Natural killer cell treated with Interleukin-12 subunit alpha and Interleukin-12 subunit beta and Interleukin-15 and Interleukin-18, amount 100 ng/mL, for 72 hours (primary cell): ENCODE results near the gene PIN1. TPM values are rescaled to one million over a fixed set of nuclear protein-coding genes. Genes with fewer than 3 reads are reported as not detected.
A peak's percentile ranks its signal among the peaks of the same experiment; 100 is the strongest.

Experiments
- ATAC-seq, 2 donors: fragments of 150-1000 bp; cut with Tn5 transposase in 1 of 2; sonication (Bioruptor Pico), chemical (Tn5 transposase) in 1 of 2; 2 replicates each; pipeline ENCODE4 v1.10.0; 2021
- DNase-seq: peaks from one replicate; pipeline ENCODE4 v3.0.0; 2022; ENCODE audit warnings: low spot score
- H3K27ac Mint-ChIP-seq, 2 donors: 1 replicate in 1 of 2; 2 replicates in 1 of 2; pipeline ENCODE4 v1.8.0; 2022; ENCODE audit warnings: mixed read lengths in 2 of 2, mild to moderate bottlenecking in 1 of 2, moderate library complexity in 1 of 2
- H3K27me3 Mint-ChIP-seq, 2 donors: 1 replicate in 1 of 2; 2 replicates in 1 of 2; pipeline ENCODE4 v1.8.0; 2022; ENCODE audit warnings: mixed read lengths in 2 of 2
- H3K36me3 Mint-ChIP-seq: one replicate; pipeline ENCODE4 v1.8.0; 2022; ENCODE audit warnings: mixed read lengths
- H3K4me1 Mint-ChIP-seq, 2 donors: 1 replicate in 1 of 2; 2 replicates in 1 of 2; pipeline ENCODE4 v1.8.0; 2022; ENCODE audit warnings: low read depth in 2 of 2, mixed read lengths in 2 of 2, mild to moderate bottlenecking in 1 of 2
- H3K4me3 Mint-ChIP-seq: one replicate; pipeline ENCODE4 v1.8.0; 2022; ENCODE audit warnings: mixed read lengths
- H3K9me3 Mint-ChIP-seq: 2 replicates; pipeline ENCODE4 v1.8.0; 2022; ENCODE audit warnings: mixed read lengths
- total RNA-seq, 2 donors: library from RNA; stranded (reverse); gene quantifications; one replicate each; pipeline ENCODE4 v1.2.3, GENCODE V29; 2022

Gene PIN1
- total RNA-seq, 2 donors from 2014 or later = 95.1 to 96.4 TPM

DNA sequence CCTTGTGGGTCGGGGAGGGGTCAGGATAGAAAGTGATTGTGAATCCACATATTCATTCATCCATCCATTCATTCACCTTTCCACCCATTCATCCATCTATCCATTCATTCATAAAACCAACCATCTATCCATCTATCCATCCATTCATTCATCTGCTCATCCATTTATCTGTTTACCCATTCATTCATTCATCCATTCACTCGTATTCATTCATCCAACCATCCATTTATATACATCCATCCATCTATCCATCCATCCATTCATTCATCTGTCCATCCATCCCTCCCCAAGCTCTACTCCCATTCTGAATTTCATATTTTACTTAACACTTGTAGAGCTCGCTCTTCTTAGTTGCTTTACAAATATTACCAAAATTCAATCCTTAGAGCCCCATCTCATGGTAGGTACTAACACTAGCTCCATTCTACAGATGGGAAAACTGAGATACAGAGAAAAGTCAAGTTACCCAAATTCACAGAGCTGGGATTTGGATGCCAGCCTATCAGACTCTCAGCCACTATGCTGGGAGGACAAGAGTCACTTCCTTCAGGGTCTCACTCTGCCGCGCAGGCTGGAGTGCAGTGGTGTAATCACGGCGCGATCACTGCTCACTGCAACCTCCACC is 37.6 kb downstream of the PIN1 start:
- Mint-ChIP-seq H3K27ac (no peak overlapping the region), H3K4me1 (no peaks in the 10 kb centered on the region), H3K27me3 (no peaks in the 10 kb centered on the region), H3K4me3 (no peak overlapping the region), H3K9me3 (no peaks in the 10 kb centered on the region), H3K36me3 (no peaks in the 10 kb centered on the region)
- DNase-seq (no peak), ATAC-seq (no peak)

DNA sequence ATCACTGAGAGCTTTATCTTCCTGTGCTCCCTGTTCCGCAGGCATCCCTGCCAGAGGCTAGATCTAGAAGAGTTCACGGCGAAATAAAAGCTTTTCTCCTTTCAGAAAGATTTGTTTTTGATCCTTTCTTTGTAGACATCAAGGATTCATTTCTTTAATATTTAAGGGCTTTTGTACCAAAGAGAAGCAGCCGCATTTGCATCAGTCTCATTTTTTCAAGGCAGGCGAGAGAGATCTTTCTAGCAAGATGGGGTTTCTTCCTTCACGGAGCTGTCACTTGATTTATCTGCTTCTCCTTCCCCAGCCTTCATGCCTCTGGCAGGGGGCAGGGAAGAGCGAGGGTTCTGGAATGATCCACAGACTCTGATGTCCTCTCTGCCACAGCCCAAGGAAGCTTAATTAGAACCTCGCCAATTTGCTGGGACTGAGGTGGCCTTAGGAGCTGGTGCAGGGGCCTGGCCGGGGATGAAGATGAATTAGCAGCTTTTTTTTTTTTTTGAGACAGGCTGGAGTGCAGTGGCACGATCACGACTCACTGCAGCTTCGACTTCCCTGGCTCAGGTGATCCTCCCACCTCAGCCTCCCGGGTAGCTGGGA is 40.0 kb downstream of the PIN1 start:
- peaks cover 0 to 2% of the 10 kb centered on the region in 2 donors for H3K4me1 Mint-ChIP-seq
- ATAC-seq (no peak), DNase-seq (no peak)
- no peaks in the 10 kb centered on the region for H3K27me3 Mint-ChIP-seq
- H3K4me3 Mint-ChIP-seq = no peak overlapping the region
- no peak overlapping the region for H3K27ac Mint-ChIP-seq
- H3K9me3 Mint-ChIP-seq = no peaks in the 10 kb centered on the region
- no peaks in the 10 kb centered on the region for H3K36me3 Mint-ChIP-seq

DNA sequence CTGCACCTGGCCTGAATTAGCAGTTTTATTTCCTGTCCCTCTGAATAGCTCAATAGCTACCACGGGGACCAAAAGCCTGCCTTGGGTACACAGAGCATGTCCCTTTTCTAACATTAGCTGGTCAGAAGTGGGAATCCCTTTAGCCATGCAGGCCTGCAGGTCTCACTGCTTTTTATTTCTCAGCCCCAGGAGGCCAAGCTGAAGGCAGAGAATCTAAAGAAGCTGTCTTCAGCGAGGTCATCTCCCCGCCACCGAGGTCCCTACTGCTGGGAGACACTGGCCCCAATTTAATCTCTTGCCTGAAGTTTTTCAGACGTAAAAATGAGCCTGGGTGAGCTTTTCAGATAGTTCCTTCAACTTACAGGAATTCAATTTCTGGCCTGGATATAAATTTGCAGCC is 40.7 kb downstream of the PIN1 start:
- H3K4me1 Mint-ChIP-seq = peaks cover 0 to 2% of the 10 kb centered on the region in 2 donors
- ATAC-seq = no peak
- no peaks in the 10 kb centered on the region for H3K27me3 Mint-ChIP-seq
- no peak for DNase-seq
- H3K4me3 Mint-ChIP-seq = no peak overlapping the region
- H3K36me3 Mint-ChIP-seq = no peaks in the 10 kb centered on the region
- no peaks in the 10 kb centered on the region for H3K9me3 Mint-ChIP-seq
- H3K27ac Mint-ChIP-seq = no peak overlapping the region

DNA sequence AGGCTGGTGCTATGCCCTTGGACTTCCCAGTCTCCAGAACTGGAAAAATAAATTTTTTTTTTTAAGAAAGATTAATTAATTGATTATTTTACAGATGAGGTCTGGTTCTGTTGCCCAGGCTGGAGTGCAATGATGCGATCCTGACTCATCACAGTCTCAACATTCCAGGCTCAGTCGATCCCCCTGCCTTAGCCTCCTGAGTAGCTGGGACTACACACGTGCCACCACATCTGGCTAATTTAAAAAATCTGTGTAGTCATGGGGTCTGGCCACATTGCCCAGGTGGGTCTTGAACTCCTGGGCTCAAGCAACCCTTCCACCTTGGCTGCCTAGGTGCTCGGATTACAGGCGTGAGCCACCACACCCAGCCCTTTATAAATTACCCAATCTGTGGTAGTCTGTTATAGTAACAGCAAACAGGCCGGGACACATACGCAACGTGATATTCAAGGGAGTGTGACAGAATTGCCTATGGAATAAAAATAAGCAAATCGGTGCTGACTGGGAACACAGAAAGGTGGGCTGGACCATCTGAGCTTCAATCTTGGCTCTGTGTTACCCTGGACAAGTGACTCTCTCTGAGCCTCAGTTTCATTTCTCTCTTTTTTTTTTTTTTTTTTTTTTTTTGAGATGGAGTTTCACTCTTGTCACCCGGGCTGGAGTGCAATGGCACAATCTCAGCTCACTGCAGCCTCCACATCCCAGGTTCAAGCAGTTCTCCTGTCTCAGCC is 42.8 kb downstream of the PIN1 start:
- Mint-ChIP-seq H3K4me3 (no peak overlapping the region), H3K27ac (no peak overlapping the region), H3K9me3 (no peaks in the 10 kb centered on the region), H3K36me3 (no peaks in the 10 kb centered on the region), H3K4me1 (peaks cover 0 to 2% of the 10 kb centered on the region in 2 donors), H3K27me3 (no peaks in the 10 kb centered on the region)
- DNase-seq = no peak
- no peak for ATAC-seq

DNA sequence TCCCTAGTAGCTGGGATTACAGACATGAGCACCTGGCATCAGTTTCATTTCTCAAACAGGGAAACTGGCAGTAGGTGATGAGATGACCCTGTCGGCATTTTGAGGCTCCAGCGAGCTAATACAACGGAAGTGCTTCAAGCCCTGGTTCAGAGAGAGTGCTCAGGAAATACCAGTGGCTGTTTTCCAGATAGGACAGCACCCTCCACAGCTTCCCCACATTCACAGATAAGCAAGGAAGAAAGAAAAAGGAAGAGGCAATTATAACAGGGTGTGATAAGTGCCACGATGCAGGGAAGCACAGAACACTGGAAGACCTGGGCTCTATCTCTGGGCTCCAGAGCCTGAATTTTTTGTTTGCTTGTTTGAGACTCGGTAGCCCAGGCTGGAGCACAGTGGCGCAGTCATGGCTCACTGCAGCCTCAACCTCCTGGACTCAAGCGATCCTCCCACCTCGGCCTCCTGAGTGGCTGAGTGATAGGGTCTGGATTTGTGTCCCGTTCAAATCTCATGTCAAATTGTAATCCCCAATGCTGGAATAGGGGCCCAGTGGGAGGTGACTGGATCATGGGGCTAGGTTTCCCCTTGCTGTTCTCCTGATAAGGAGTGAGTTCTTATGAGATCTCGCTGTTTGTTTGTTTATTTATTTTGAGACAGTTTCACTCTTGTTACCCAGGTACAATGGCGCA is 43.5 kb downstream of the PIN1 start:
- DNase-seq (no peak), ATAC-seq (no peak)
- Mint-ChIP-seq H3K9me3 (no peaks in the 10 kb centered on the region), H3K27ac (no peak overlapping the region), H3K27me3 (no peaks in the 10 kb centered on the region), H3K4me1 (peaks cover 0 to 2% of the 10 kb centered on the region in 2 donors), H3K4me3 (no peak overlapping the region), H3K36me3 (no peaks in the 10 kb centered on the region)

DNA sequence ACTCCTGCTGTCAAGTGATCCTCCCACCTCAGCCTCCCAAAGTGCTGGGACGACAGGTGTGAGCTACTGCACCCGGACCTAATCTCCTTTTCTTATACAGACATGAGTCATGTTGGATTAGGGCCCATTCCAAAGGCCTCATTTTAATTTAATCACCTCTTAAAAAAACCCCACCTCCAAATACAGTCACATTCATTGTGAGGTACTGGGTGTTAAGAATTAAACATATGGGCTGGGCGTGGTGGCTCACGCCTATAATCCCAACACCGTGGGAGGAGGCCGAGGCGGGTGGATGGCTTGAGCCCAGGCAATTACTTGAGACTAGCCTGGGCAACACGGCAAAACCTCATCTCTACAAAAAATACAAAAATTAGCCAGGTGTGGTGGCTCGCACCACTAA is 46.6 kb downstream of the PIN1 start:
- ATAC-seq (no peak), DNase-seq (no peak)
- Mint-ChIP-seq H3K36me3 (no peaks in the 10 kb centered on the region), H3K9me3 (no peaks in the 10 kb centered on the region), H3K4me3 (no peak overlapping the region), H3K27me3 (peaks cover 0 to 2% of the 10 kb centered on the region in 2 donors), H3K27ac (no peak overlapping the region), H3K4me1 (peaks cover 0 to 2% of the 10 kb centered on the region in 2 donors)

DNA sequence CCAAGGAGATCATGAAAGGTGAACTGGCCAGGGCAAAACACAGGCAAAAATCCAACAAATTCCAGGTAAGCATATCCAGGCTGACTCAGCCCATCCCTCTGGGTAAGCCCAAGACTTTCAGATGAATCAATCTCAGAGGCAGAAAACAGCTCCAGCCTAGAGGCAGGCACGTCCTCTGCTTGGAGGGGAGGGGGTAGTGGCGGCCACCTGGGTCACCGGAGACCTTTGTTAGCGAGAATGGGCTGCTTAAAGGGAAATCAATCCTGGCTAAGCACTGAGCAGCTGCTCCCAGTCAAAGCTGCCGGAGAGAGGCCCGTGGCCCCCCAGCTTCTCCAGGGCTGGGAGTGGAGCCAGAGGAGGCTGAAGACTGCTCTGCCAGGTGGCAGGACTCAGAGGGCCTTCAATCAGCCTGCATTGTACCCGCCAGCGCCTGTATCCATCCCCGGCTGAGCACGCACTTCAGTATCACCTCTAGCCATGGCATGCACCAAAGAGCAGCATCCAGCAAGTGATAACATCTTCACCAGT is 48.2 kb downstream of the PIN1 start:
- no peak overlapping the region for H3K27ac Mint-ChIP-seq
- H3K9me3 Mint-ChIP-seq = no peaks in the 10 kb centered on the region
- DNase-seq (no peak), ATAC-seq (no peak)
- no peaks in the 10 kb centered on the region for H3K36me3 Mint-ChIP-seq
- peaks cover 0 to 6% of the 10 kb centered on the region in 2 donors for H3K4me1 Mint-ChIP-seq
- H3K4me3 Mint-ChIP-seq = no peak overlapping the region
- H3K27me3 Mint-ChIP-seq = peaks cover 9 to 10% of the 10 kb centered on the region in 2 donors

DNA sequence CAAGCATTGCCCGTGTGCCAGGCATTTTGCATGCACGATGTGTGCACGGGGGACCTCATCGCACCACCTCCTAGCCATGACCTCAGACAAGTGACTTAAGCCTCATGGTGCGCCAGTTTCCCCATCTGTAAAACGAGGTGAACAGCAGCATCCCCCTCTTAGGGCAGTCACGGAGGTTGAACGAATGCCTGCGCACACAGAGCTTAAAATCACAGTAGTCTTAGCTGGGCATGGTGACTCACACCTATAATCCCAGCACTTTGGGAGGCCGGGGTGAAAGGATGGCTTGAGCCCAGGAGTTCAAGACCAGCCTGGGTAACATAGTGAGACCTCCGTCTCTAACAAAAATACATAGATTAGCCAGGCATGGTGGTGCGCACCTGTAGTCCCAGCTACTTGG is 48.6 kb downstream of the PIN1 start:
- Mint-ChIP-seq H3K27me3 (peaks cover 12 to 15% of the 10 kb centered on the region in 2 donors), H3K27ac (no peak overlapping the region), H3K9me3 (no peaks in the 10 kb centered on the region), H3K4me3 (no peak overlapping the region), H3K4me1 (peaks cover 0 to 4% of the 10 kb centered on the region in 2 donors), H3K36me3 (no peaks in the 10 kb centered on the region)
- DNase-seq (no peak), ATAC-seq (no peak)

DNA sequence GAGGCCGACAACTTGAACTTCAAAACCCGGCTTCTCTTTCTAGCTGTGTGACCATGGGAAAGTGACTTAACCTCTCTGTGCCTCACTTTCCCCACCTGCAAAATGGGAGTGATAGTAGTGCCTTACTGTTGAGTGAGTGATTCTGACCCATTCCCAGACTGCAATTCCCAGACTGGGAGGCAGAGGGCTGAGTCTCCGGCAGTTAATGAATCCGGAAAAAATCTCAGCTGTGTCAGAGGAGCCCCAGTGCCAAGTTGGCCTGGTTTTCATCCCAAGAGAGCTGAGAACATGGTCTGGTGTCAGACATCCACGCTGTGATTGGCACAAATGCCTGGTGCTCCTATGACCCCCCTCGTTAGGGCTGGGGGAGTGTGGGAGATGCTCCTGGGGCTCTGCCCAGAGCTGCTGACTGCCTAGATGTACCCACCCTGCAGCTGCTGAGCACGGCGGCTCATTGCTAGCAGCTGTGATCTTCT is 50.0 kb downstream of the PIN1 start:
- Mint-ChIP-seq H3K27ac (peak overlapping the region in 1 of 2 donors; percentile 25), H3K4me1 (peaks cover 0 to 7% of the 10 kb centered on the region in 2 donors), H3K27me3 (peaks cover 15 to 16% of the 10 kb centered on the region in 2 donors), H3K9me3 (no peaks in the 10 kb centered on the region), H3K36me3 (no peaks in the 10 kb centered on the region), H3K4me3 (no peak overlapping the region)
- ATAC-seq (no peak), DNase-seq (no peak)

DNA sequence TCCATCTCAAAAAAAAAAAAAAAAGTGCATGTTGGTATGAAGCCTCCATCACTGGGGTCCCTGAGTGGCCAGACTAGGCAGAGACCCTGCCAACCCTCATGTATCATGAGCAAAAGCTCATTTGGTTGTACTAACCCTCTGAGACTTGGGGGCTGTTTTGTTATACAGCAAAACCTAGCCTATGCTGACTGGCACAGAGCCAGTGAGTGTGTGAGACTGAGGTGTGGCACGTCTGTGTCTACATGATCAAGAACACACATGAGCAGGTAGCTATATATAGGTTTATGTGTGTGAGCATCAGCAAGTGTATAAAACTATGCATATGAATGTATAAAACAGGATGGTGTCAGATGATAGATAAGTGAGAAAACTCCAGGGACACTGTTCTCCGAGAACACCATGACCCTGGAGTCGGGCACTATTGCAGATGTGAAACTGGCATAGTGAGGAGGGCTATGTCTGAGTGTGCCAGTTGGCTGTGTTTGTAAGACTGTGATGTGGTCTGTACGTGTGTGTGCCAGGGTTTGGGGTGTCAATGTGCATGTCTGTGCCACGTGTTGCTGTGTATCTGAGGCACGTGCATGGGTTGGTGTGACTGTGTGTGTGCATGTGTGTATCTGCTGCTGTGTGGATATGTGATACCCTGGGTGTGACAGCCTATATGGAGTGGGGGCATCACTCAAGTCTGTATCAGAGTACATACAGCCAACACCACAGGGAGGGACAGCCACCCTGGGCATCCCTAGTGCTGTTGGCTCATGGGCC is 56.7 kb downstream of the PIN1 start:
- no peaks in the 10 kb centered on the region for H3K36me3 Mint-ChIP-seq
- H3K4me3 Mint-ChIP-seq = no peak overlapping the region
- DNase-seq (no peak), ATAC-seq (no peak)
- H3K27me3 Mint-ChIP-seq = peaks cover 15 to 21% of the 10 kb centered on the region in 2 donors
- no peaks in the 10 kb centered on the region for H3K9me3 Mint-ChIP-seq
- peaks cover 0 to 7% of the 10 kb centered on the region in 2 donors for H3K4me1 Mint-ChIP-seq
- H3K27ac Mint-ChIP-seq = no peak overlapping the region
